ENCODE data around the gene LRP1B.

The LRP1B gene

DNA sequence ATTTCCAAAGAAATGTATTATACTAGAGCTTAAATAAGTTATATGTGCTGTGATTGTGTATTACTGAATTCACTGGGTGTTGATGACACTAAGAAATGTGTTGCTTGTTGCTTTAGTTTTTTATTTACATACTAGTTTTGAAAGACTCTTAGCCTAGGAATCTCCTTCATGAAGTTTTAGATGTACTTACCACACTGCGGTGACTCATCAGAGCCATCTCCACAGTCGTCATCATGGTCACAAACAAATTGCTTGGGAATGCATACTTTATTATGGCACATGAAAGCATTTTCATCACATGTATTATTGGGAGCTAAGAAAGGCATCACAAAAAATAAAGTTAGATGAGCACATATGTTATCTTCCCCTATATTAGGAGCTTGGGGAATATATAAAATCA is 1624.2 kb downstream of the LRP1B start:
- Histone ChIP-seq H3K9me3 (ENCODE audit: low read length) (no peaks in the 10 kb centered on the region), H3F3A (ENCODE audit: insufficient read depth, low read length) (no peaks in the 10 kb centered on the region), H3K4me2 (ENCODE audit: low read length) (no peak overlapping the region), H3K9me2 (ENCODE audit: low read depth, low read length) (no peaks in the 10 kb centered on the region; the same call in 1 of the 2 replicates), H3K9ac (ENCODE audit: low read length) (no peak overlapping the region), H3K4me1 (ENCODE audit: insufficient read depth, low read length, severe bottlenecking) (no peaks in the 10 kb centered on the region), H3K79me2 (ENCODE audit: insufficient read depth, low read length) (no peaks in the 10 kb centered on the region), H4K20me1 (ENCODE audit: insufficient read depth, low read length) (no peaks in the 10 kb centered on the region), H3K27ac (ENCODE audit: low read depth, low read length, poor library complexity, severe bottlenecking) (no peak overlapping the region), H3K4me3 (ENCODE audit: low read depth, low read length, poor library complexity, severe bottlenecking) (no peak overlapping the region), H3K36me3 (ENCODE audit: insufficient read depth, low read length) (no peaks in the 10 kb centered on the region), H2AFZ (ENCODE audit: low read length) (no peak overlapping the region), H3K27me3 (ENCODE audit: insufficient read depth, low read length) (no peaks in the 10 kb centered on the region)
- TF ChIP-seq EZH2 (IDR thresholded peaks at IDR 0.05; ENCODE audit: borderline replicate concordance, low read length) (no peak), CTCF (IDR thresholded peaks at IDR 0.05; ENCODE audit: low read length) (no peak)

DNA sequence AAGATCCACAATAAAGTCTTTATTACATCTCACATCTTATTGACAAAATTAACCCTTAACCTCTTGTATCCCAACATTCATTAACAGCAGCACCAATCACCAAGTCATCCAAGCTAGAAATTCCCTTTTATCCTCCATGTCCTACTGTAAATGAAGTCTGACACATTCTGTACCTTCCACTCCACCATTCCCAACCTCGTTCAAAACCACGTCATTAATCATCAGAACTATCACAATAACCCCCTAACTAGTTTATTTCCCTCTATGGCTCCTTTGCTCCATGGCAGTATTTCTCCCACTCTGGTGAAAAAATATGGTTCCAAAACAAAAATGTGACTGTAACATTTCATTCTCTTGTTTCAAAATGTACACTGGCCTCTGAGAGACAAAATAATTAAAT is 1626.2 kb downstream of the LRP1B start:
- Histone ChIP-seq H3K4me1 (ENCODE audit: insufficient read depth, low read length, severe bottlenecking) (no peaks in the 10 kb centered on the region), H3K36me3 (ENCODE audit: insufficient read depth, low read length) (no peaks in the 10 kb centered on the region), H3K9me3 (ENCODE audit: low read length) (no peaks in the 10 kb centered on the region), H3K9ac (ENCODE audit: low read length) (no peak overlapping the region), H3F3A (ENCODE audit: insufficient read depth, low read length) (no peaks in the 10 kb centered on the region), H3K27ac (ENCODE audit: low read depth, low read length, poor library complexity, severe bottlenecking) (no peak overlapping the region), H3K27me3 (ENCODE audit: insufficient read depth, low read length) (no peaks in the 10 kb centered on the region), H3K4me2 (ENCODE audit: low read length) (no peak overlapping the region), H3K79me2 (ENCODE audit: insufficient read depth, low read length) (no peaks in the 10 kb centered on the region), H4K20me1 (ENCODE audit: insufficient read depth, low read length) (no peaks in the 10 kb centered on the region), H2AFZ (ENCODE audit: low read length) (no peak overlapping the region), H3K4me3 (ENCODE audit: low read depth, low read length, poor library complexity, severe bottlenecking) (no peak overlapping the region), H3K9me2 (ENCODE audit: low read depth, low read length) (no peaks in the 10 kb centered on the region; the same call in 1 of the 2 replicates)
- no peak for TF ChIP-seq CTCF (IDR thresholded peaks at IDR 0.05; ENCODE audit: low read length)
- TF ChIP-seq EZH2 (IDR thresholded peaks at IDR 0.05; ENCODE audit: borderline replicate concordance, low read length) = no peak

- Histone ChIP-seq H3K9me3 (ENCODE audit: low read length) (no peaks in the 10 kb centered on the region), H3K27ac (ENCODE audit: low read depth, low read length, poor library complexity, severe bottlenecking) (no peak overlapping the region), H3K36me3 (ENCODE audit: insufficient read depth, low read length) (no peaks in the 10 kb centered on the region), H3F3A (ENCODE audit: insufficient read depth, low read length) (no peaks in the 10 kb centered on the region), H4K20me1 (ENCODE audit: insufficient read depth, low read length) (no peaks in the 10 kb centered on the region), H3K9ac (ENCODE audit: low read length) (no peak overlapping the region), H3K4me2 (ENCODE audit: low read length) (no peak overlapping the region), H3K4me3 (ENCODE audit: low read depth, low read length, poor library complexity, severe bottlenecking) (no peak overlapping the region), H3K9me2 (ENCODE audit: low read depth, low read length) (no peaks in the 10 kb centered on the region; the same call in 1 of the 2 replicates), H3K79me2 (ENCODE audit: insufficient read depth, low read length) (no peaks in the 10 kb centered on the region), H3K4me1 (ENCODE audit: insufficient read depth, low read length, severe bottlenecking) (no peaks in the 10 kb centered on the region), H3K27me3 (ENCODE audit: insufficient read depth, low read length) (no peaks in the 10 kb centered on the region), H2AFZ (ENCODE audit: low read length) (no peak overlapping the region)
- TF ChIP-seq CTCF (IDR thresholded peaks at IDR 0.05; ENCODE audit: low read length) (no peak), EZH2 (IDR thresholded peaks at IDR 0.05; ENCODE audit: borderline replicate concordance, low read length) (no peak)
These were observed 1627.7 kb downstream of the LRP1B start for GRCh38 chr2:140502951-140503630.
